H1 (cell line): Measurements from ENCODE around the gene COL26A1. TPM values are rescaled to one million over a fixed set of nuclear protein-coding genes. Genes with fewer than 3 reads are reported as not detected.
"Not testable (repeated sequence)": the region's sequence is repeated elsewhere in the genome, so short reads cannot be mapped to it uniquely, and the experiment has no call there.

ENCODE experiments used
- CTCF ChIA-PET: fragments of 300-600 bp; sonication (Branson Sonifier 250); formaldehyde crosslinking; loops from one replicate; lab custom pipeline; 2021; ENCODE audit not compliant: partially characterized antibody; lab: Charles Lee
- POLR2A ChIA-PET: fragments of 300-600 bp; sonication (Branson Sonifier 250); formaldehyde crosslinking; loops from one replicate; lab custom pipeline; 2021; ENCODE audit warnings: inconsistent platforms; ENCODE audit not compliant: partially characterized antibody; lab: Charles Lee
- DNase-seq, 2 experiments: peaks; one replicate each; pipeline versions ENCODE4 v3.0.0 to v3.0.0-alpha.2; 2010 to 2022; ENCODE audit warnings: low spot score in 2 of 2, low read depth in 1 of 2, mixed read lengths in 1 of 2
- FAIRE-seq: peaks from 2 replicates; lab custom pipeline; 2011; peaks lifted over from hg19 to GRCh38; lab: Jason Lieb, UNC
- H2AFZ ChIP-seq: 2 replicates; pipeline ENCODE4 v1.8.1; 2012; ENCODE audit warnings: low read length, inconsistent platforms
- H2AK5ac ChIP-seq: 2 replicates; pipeline ENCODE4 v1.6.1; 2013; ENCODE audit warnings: low read depth, low read length
- H2BK120ac ChIP-seq: replicated peaks from 2 replicates; pipeline ENCODE3; 2013; ENCODE audit warnings: low read depth, low read length, inconsistent platforms
- H2BK12ac ChIP-seq: 2 replicates; pipeline ENCODE4 v1.6.1; 2013; ENCODE audit warnings: low read depth, low read length
- H2BK15ac ChIP-seq: 2 replicates; pipeline ENCODE4 v1.6.1; 2013; ENCODE audit warnings: low read length
- H2BK20ac ChIP-seq: 2 replicates; pipeline ENCODE4 v1.6.1; 2013; ENCODE audit warnings: low read length
- H2BK5ac ChIP-seq: 2 replicates; pipeline ENCODE4 v1.6.1; 2013; ENCODE audit warnings: low read depth, low read length
- H3K14ac ChIP-seq: 2 replicates; pipeline ENCODE4 v1.6.1; 2013; ENCODE audit warnings: inconsistent platforms; ENCODE audit not compliant: insufficient read length
- H3K18ac ChIP-seq: 2 replicates; pipeline ENCODE4 v1.6.1; 2013; ENCODE audit warnings: low read length; ENCODE audit errors: extremely low read depth
- H3K23ac ChIP-seq: 2 replicates; pipeline ENCODE4 v1.6.1; 2013; ENCODE audit warnings: inconsistent platforms; ENCODE audit not compliant: insufficient read length
- H3K23me2 ChIP-seq: 2 replicates; pipeline ENCODE4 v1.6.1; 2013; ENCODE audit warnings: low read depth, low read length
- H3K27ac ChIP-seq: 2 replicates; pipeline ENCODE4 v1.6.1; 2011; ENCODE audit warnings: low read depth, low read length, inconsistent platforms
- H3K27me3 ChIP-seq, 4 experiments: replicated peaks in 1 of 4; 1 replicate in 1 of 4; 2 replicates in 3 of 4; pipeline versions ENCODE4 v1.6.1 to v1.8.1; 2011 to 2013; ENCODE audit warnings: low read length in 3 of 4, mild to moderate bottlenecking in 3 of 4, inconsistent platforms in 2 of 4, mixed read lengths in 2 of 4, moderate library complexity in 1 of 4; ENCODE audit not compliant: control insufficient read depth in 3 of 4, insufficient read depth in 3 of 4; ENCODE audit errors: extremely low read depth in 1 of 4
- H3K36me3 ChIP-seq, 4 experiments: 2 replicates each; pipeline versions ENCODE4 v1.6.1 to v1.8.1; 2011 to 2013; ENCODE audit warnings: mild to moderate bottlenecking in 4 of 4, low read length in 3 of 4, moderate library complexity in 2 of 4, control low read depth in 1 of 4, inconsistent platforms in 1 of 4; ENCODE audit not compliant: insufficient read depth in 4 of 4, control insufficient read depth in 2 of 4
- H3K4ac ChIP-seq: replicated peaks from 2 replicates; pipeline ENCODE3; 2013; ENCODE audit warnings: low read length, low read depth, mixed read lengths, inconsistent platforms; ENCODE audit not compliant: insufficient read length
- H3K4me1 ChIP-seq, 4 experiments: replicated peaks in 1 of 4; 1 replicate in 1 of 4; 2 replicates in 3 of 4; pipeline versions ENCODE4 v1.6.1 to v1.8.1; 2011 to 2013; ENCODE audit warnings: low read length in 3 of 4, inconsistent platforms in 2 of 4, mixed read lengths in 1 of 4; ENCODE audit not compliant: insufficient read depth in 4 of 4, control insufficient read depth in 3 of 4
- H3K4me2 ChIP-seq, 2 experiments: 2 replicates each; pipeline versions ENCODE4 v1.6.1 to v1.8.1; 2011 to 2013; ENCODE audit warnings: low read depth in 2 of 2, low read length in 2 of 2, control low read depth in 1 of 2, inconsistent platforms in 1 of 2, mild to moderate bottlenecking in 1 of 2; ENCODE audit not compliant: insufficient read depth in 1 of 2
- H3K4me3 ChIP-seq, 4 experiments: fragments of 200-600, 300-600 bp in 1 of 4; sonication (generic), shearing (Covaris generic), sonication (Bioruptor Twin) in 1 of 4; 2 replicates each; pipeline versions ENCODE4 v1.5.1 to v1.8.1; 2011 to 2016; ENCODE audit warnings: low read length in 4 of 4, low read depth in 3 of 4, control low read depth in 2 of 4, inconsistent platforms in 2 of 4, mild to moderate bottlenecking in 2 of 4, mixed read lengths in 1 of 4, moderate library complexity in 1 of 4; ENCODE audit not compliant: insufficient read depth in 2 of 4; ENCODE audit errors: extremely low read depth in 1 of 4
- H3K56ac ChIP-seq: replicated peaks from 2 replicates; pipeline ENCODE3; 2013; ENCODE audit warnings: low read depth, mild to moderate bottlenecking, mixed read lengths, low read length, inconsistent platforms; ENCODE audit not compliant: insufficient read length
- H3K79me1 ChIP-seq: 2 replicates; pipeline ENCODE4 v1.6.1; 2013; ENCODE audit warnings: low read depth, low read length, control low read depth
- H3K79me2 ChIP-seq, 2 experiments: 2 replicates each; pipeline versions ENCODE4 v1.6.1 to v1.8.1; 2012 to 2013; ENCODE audit warnings: low read length in 2 of 2, mild to moderate bottlenecking in 2 of 2, inconsistent platforms in 1 of 2; ENCODE audit not compliant: insufficient read depth in 2 of 2, control insufficient read depth in 1 of 2
- H3K9ac ChIP-seq, 4 experiments: replicated peaks in 1 of 4; 1 replicate in 1 of 4; 2 replicates in 3 of 4; pipeline versions ENCODE4 v1.6.1 to v1.8.1; 2011 to 2013; ENCODE audit warnings: low read depth in 3 of 4, low read length in 3 of 4, control low read depth in 2 of 4, mild to moderate bottlenecking in 2 of 4, moderate library complexity in 2 of 4, inconsistent platforms in 1 of 4; ENCODE audit errors: extremely low read depth in 1 of 4
- H3K9me3 ChIP-seq, 2 experiments: 2 replicates each; pipeline versions ENCODE4 v1.6.1 to v1.8.1; 2012 to 2013; ENCODE audit warnings: mild to moderate bottlenecking in 2 of 2, moderate library complexity in 2 of 2, control low read depth in 1 of 2, inconsistent platforms in 1 of 2, low read depth in 1 of 2, low read length in 1 of 2, mixed read lengths in 1 of 2; ENCODE audit not compliant: insufficient read depth in 2 of 2
- H4K20me1 ChIP-seq, 2 experiments: replicated peaks in 1 of 2; 2 replicates each; pipeline versions ENCODE3 to v1.8.1; 2011 to 2013; ENCODE audit warnings: inconsistent platforms in 2 of 2, low read length in 2 of 2, mild to moderate bottlenecking in 1 of 2; ENCODE audit not compliant: insufficient read depth in 2 of 2, control insufficient read depth in 1 of 2
- H4K5ac ChIP-seq: 2 replicates; pipeline ENCODE4 v1.6.1; 2013; ENCODE audit warnings: low read length, low read depth, mixed read lengths, inconsistent platforms; ENCODE audit not compliant: insufficient read length
- H4K8ac ChIP-seq: 2 replicates; pipeline ENCODE4 v1.8.0; 2013; ENCODE audit warnings: mild to moderate bottlenecking, moderate library complexity, low read length, inconsistent platforms; ENCODE audit not compliant: insufficient read depth; ENCODE audit errors: extremely low read depth
- H4K91ac ChIP-seq: replicated peaks from 2 replicates; pipeline ENCODE3; 2013; ENCODE audit warnings: low read length, mixed read lengths, inconsistent platforms; ENCODE audit not compliant: insufficient read length
- WGBS, 2 experiments: shearing (Covaris generic) in 1 of 2; methylation state at CpG; one replicate each; pipeline versions ENCODE4 v1.1.6 to v1.1.7; 2013 to 2015; ENCODE audit warnings: low lambda C conversion rate in 2 of 2, mixed read lengths in 2 of 2, inconsistent platforms in 1 of 2, low coverage in 1 of 2, missing lambda C conversion rate in 1 of 2; ENCODE audit not compliant: insufficient replicate concordance in 2 of 2, insufficient coverage in 1 of 2, insufficient read length in 1 of 2; ENCODE audit errors: extremely low coverage in 1 of 2, missing lambda C conversion rate in 1 of 2; 5-methylcytosine and 5-hydroxymethylcytosine counted together
- polyA plus RNA-seq, 7 experiments: library from polyadenylated mRNA; depleted of rRNA in 3 of 7; stranded (reverse) in 5 of 7; unstranded in 2 of 7; fragments of >200 nt in 5 of 7; fragments of 200-250 nt in 2 of 7; gene quantifications; 1 replicate in 5 of 7; 2 replicates in 1 of 7; 4 replicates in 1 of 7; pipeline versions ENCODE4 v1.2.1 to v1.2.3, GENCODE V29; 2011 to 2013; ENCODE audit warnings: missing spikeins in 2 of 7, mixed read lengths in 2 of 7
- total RNA-seq: library from RNA; stranded (reverse); fragmentation: NEBNext Ultra II Directional; extraction: Animal tissue kit (Norgen Biotek cat#: 25700); gene quantifications from 2 replicates; pipeline ENCODE4 v1.2.1, GENCODE V29; 2021

Gene COL26A1
- total and polyA plus RNA-seq, 2 of the 8 experiments (the other 6 are each of a cell fraction or from before 2014, with no cell fraction given) = 51.1 to 68.8 TPM

GRCh38 chr7:101604934-101605332 is 242.3 kb downstream of the COL26A1 start:
- H3K4me3 ChIP-seq, H2AFZ ChIP-seq, H2BK5ac ChIP-seq, H2BK20ac ChIP-seq, H2BK12ac ChIP-seq, FAIRE-seq, H2AK5ac ChIP-seq, H3K4ac ChIP-seq, DNase-seq, H3K27me3 ChIP-seq, H3K79me1 ChIP-seq, H3K18ac ChIP-seq, H4K8ac ChIP-seq, H3K56ac ChIP-seq, H3K36me3 ChIP-seq, H4K5ac ChIP-seq, H3K9me3 ChIP-seq, H2BK120ac ChIP-seq, H4K20me1 ChIP-seq, H3K23ac ChIP-seq, H3K14ac ChIP-seq, H3K23me2 ChIP-seq, H3K27ac ChIP-seq, POLR2A ChIA-PET, H3K79me2 ChIP-seq, H3K4me2 ChIP-seq, H3K9ac ChIP-seq: not testable (repeated sequence)
- peaks cover 3 to 16% (median 9%) of the 10 kb centered on the region in 4 experiments for H3K4me1 ChIP-seq
- peak overlapping the region; percentile 49 for H4K91ac ChIP-seq
- CTCF ChIA-PET = interaction anchor here (1.0 to 5.5 kb wide), 11 partner anchors 9 to 215 kb away, joined by 3 to 50 read pairs (median 4); no protein-coding TSS in a partner anchor
- WGBS, 2 experiments = 94% methylated on average over 2 of the region's 2 CpGs; no CpG with 5 or more reads in 1 of the 2 experiments
- peak overlapping the region; percentile 48; the same call in 1 of the 2 replicates for H2BK15ac ChIP-seq
